Esophagus muscularis mucosa (tissue), 3 donors: ENCODE measurements around the gene FAM193A.

Experiments used
- POLR2A ChIP-seq: fragments of 450-650 bp; IDR thresholded peaks from one replicate; pipeline ENCODE4 v1.6.1; 2017; ENCODE audit warnings: antibody characterized with exemption, moderate library complexity, mild to moderate bottlenecking, low read depth
- POLR2AphosphoS5 ChIP-seq, 2 donors: sonication (generic); formaldehyde crosslinking; IDR thresholded peaks; one replicate each; pipeline ENCODE4 v1.6.1; 2017; ENCODE audit warnings: antibody characterized with exemption in 2 of 2
- TF ChIP-seq, protein P1 (sequence below), 3 experiments: fragments of 200-600 bp in 2 of 3; fragments of 450-650 bp in 1 of 3; sonication (generic) in 2 of 3; IDR thresholded peaks; one replicate each; pipeline ENCODE4 v1.5.1; 2017 to 2019; ENCODE audit warnings: antibody characterized with exemption in 3 of 3, mild to moderate bottlenecking in 2 of 3, moderate library complexity in 1 of 3

DNA sequence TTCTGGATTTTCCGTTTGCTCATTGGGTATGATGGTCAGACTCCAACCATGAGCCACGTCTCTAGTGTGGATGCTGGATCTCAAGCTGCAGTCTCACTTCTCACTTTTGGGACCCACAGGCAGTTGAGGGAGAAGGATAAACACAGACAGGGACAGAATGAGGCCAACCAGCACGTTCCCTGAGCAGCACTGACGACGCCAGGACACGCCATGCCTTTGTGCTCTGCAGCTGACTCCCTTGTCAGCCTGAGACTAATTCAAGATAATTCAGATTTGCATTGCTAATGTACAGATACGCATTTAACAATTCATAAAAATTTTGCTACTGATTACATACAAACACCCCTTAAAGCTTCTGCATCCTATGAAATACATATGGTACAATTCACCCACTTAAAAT is 106.5 kb downstream of the FAM193A start:
- TF ChIP-seq, protein P1, sequence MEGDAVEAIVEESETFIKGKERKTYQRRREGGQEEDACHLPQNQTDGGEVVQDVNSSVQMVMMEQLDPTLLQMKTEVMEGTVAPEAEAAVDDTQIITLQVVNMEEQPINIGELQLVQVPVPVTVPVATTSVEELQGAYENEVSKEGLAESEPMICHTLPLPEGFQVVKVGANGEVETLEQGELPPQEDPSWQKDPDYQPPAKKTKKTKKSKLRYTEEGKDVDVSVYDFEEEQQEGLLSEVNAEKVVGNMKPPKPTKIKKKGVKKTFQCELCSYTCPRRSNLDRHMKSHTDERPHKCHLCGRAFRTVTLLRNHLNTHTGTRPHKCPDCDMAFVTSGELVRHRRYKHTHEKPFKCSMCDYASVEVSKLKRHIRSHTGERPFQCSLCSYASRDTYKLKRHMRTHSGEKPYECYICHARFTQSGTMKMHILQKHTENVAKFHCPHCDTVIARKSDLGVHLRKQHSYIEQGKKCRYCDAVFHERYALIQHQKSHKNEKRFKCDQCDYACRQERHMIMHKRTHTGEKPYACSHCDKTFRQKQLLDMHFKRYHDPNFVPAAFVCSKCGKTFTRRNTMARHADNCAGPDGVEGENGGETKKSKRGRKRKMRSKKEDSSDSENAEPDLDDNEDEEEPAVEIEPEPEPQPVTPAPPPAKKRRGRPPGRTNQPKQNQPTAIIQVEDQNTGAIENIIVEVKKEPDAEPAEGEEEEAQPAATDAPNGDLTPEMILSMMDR (IDR thresholded peaks at IDR 0.05) = no peak
- no peak for TF ChIP-seq POLR2AphosphoS5 (IDR thresholded peaks at IDR 0.05)
- no peak for TF ChIP-seq POLR2A
